Renal pelvis (tissue), 4 donors: ENCODE data around the gene GTF3C6. TPM values are rescaled to one million over a fixed set of nuclear protein-coding genes. Genes with fewer than 3 reads are reported as not detected.
"Not testable (repeated sequence)": the region's sequence is repeated elsewhere in the genome, so short reads cannot be mapped to it uniquely, and the experiment has no call there.

Source experiments
- DNase-seq: peaks from one replicate; pipeline ENCODE4 v3.0.0-alpha.2; 2013
- polyA plus RNA-seq, 3 donors: library from polyadenylated mRNA; unstranded; fragments of 120-200 nt; gene quantifications; one replicate each; pipeline ENCODE4 v1.2.1, GENCODE V29; 2013; ENCODE audit not compliant: insufficient read length in 3 of 3

Gene GTF3C6
- polyA plus RNA-seq, 3 donors: 81.2 to 96.4 (median 81.5) TPM

DNA sequence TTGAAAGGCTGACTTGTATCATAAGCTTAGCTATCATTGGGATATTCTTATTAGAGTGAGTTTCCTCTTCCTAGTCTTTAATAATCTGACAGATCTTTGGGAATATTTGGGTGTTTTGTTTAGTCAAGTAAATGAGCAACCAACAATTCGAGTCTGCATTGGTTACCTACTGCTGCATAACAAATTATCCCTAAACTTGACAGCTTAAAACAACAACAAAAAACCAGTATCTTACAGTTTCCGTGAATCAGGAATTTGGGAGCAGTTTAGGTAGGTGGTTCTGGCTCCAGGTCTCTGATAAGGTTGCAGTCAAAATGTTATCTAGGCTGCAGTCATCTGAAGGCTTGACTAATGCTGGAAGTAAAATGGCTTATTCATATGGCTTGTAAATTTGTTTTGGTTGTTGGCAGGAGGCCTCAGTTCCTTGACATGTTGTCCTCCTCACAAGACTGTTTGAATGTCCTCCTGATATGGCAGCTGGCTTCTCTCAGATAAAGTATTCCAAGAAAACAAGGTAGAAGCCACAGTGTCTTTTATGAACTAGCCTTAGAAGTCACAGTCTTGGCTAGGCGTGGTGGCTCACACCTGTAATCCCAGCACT is 7.2 kb downstream of the GTF3C6 start:
- DNase-seq: no peak

DNA sequence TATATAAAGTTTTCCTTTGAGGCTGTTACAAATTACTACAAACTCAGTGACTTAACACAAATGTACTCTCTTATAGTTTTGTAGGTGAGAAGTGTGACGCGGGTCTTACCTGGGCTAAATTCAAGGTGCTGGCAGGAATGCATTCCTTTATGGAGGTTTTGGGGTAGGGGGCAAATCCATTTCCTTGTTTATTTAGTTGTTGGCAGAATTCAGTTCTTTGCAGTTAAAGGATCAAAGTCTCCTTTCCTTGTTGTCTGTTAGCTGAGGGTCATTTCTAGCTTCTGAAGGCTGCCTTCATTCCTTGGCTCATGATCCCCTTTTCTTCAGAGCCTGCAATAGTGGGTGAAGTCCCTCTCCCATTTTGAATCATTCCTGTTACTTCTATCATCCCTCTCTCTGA is 10.2 kb downstream of the GTF3C6 start:
- DNase-seq: not testable (repeated sequence)

- no peak for DNase-seq
Observed at GRCh38 chr6:110971468-110971867, 13.0 kb downstream of the GTF3C6 start.

DNA sequence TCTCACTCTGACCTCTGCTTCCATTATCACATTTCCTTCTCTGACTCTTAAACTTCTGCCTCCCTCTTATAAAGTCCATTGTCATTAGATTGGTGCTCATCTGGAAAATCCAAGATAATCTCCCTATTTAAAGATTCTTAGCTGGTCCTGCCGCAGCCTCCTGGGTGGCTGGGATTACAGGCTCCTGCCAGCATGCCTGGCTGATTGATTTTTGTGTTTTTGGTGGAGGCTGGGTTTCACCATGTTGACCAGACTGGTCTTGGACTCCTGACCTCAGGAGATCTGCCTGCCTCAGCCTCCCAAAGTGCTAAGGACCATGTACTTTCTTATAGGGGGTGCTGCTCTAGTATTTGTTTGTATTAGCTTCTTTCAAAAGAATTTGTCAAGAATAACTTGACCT is 18.1 kb downstream of the GTF3C6 start:
- DNase-seq: no peak

DNA sequence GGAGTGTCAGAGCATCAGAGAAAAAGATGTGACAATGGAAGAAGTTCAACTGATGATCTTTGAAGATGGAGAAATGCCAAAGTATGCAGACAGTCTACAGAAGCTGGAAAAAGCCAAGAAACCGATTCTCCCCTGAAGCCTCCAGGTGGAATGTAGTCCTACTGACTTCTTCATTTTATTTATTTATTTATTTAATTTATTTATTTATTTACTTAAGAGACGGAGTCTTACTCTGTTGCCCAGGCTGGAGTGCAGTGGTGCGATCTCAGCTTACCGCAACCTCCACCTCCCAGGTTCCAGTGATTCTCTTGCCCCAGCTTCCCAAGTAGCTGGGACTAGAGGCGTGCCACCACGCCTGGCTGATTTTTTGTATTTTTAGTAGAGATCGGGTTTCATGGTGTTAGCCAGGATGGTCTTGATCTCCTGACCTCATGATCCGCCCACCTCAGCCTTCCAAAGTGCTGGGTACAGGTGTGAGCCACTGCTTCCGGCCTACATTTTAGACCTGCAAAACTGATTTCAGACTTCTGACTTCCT is 21.1 kb downstream of the GTF3C6 start:
- no peak for DNase-seq

DNA sequence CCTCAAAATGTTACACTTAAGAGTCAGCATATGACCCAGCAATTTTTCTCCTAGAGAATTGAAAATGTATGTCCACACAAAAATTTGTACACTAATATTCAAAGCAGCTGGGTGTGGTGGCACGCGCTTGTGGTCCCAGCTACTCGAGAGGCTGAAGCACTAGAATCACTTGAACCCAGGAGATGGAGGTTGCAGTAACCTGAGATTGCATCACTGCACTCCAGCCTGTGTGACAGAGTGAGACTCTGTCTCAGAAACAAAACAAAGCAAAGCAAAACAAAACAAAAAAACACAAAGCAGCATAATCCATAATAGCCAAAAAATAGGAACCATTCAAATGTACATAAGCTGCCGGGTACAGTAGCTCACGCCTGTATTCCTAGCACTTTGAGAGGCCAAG is 21.7 kb downstream of the GTF3C6 start:
- no peak for DNase-seq

DNA sequence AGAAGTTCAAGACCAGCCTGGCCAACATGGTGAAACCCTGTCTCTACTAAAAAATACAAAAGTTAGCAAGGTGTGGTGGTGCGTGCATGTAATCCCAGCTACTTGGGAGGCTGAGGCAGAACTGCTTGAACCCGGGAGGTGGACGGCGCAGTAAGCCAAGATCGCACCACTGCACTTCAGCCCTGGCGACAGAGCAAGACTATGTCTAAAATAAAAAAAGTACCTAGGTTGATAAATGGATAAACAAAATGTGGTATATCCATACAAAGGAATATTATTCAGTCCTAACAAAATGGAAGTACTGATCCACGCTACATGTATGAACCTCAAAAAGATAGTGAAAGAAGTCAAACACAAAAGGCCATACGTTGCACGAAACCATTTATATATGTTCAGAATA is 22.1 kb downstream of the GTF3C6 start:
- DNase-seq: no peak

GRCh38 chr6:110981202-110981600 is 22.7 kb downstream of the GTF3C6 start:
- DNase-seq: no peak

DNA sequence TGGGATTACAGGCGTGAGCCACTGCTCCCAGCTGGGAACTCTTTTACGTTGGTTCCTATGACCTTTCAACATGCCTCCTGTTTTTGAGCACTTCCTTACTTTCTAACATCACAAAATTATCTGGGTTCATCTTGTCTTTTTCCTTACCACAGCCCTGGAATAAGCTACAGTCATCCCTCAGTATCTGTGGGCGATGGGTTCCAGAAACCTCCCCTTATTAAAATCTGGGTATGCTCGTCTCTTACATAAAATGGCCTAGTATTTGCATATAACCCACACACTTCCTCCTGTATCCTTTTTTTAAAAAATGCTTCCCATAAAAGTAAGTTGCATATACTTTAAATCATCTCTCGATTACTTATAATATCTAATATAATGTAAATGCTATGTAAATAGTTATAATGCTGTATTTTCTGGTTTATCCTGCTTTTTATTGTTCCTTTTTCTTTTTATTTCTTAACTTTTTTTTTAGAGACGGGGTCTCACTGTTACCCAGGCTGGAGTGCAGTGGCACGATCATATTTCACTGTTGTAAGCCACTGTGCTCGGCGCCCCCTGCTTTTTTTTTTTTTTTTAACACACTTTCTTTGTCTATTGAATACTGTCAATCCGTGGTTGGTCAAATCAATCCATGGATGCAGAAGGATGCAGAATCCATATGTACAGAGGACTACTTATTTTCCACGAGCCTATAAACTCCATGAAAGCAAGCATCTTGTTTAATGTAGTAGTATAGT is 32.5 kb downstream of the GTF3C6 start:
- no peak for DNase-seq

GRCh38 chr6:110996691-110997090 is 38.2 kb downstream of the GTF3C6 start:
- DNase-seq: no peak

- DNase-seq: no peak
Observed at GRCh38 chr6:110999634-111000270, 41.2 kb downstream of the GTF3C6 start.

GRCh38 chr6:111002350-111002749 is 43.8 kb downstream of the GTF3C6 start:
- no peak for DNase-seq

- DNase-seq: no peak
Observed at GRCh38 chr6:111011360-111012142, 53.0 kb downstream of the GTF3C6 start.

DNA sequence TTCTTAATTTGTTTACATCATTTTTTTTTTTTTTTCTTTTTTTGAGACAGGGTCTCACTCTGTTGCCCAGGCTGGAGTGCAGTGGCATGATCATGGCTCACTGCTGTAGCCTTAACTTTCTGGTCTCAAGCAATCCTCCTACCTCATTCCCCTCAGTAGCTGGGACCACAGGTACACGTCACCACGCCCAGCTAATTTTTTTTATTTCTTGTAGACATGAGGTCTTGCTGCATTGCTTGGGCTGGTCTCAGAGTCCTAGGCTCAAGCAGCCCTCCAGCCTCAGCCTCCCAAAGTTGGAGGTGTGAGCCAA is 53.6 kb downstream of the GTF3C6 start:
- no peak for DNase-seq

DNA sequence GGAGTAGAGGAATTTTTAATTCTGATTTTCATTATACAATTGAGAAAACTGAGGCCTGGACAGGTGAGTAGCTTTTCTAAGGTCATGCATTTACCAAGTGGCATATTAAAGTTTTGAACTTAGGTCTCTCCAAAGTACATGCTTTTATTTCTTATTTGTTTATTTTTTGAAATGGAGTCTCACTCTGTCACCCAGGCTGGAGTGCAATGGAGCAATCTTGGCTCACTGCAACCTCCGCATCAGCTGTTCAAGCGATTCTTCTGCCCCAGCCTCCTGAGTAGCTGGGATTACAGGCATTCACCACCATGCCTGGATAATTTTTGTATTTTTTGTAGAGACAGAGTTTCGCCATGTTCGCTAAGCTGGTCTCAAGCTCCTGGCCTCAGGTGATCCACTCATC is 54.0 kb downstream of the GTF3C6 start:
- DNase-seq: not testable (repeated sequence)

GRCh38 chr6:111013144-111013915 is 54.8 kb downstream of the GTF3C6 start:
- no peak for DNase-seq

- DNase-seq: no peak
Observed at GRCh38 chr6:111015389-111016124, 57.1 kb downstream of the GTF3C6 start.

DNA sequence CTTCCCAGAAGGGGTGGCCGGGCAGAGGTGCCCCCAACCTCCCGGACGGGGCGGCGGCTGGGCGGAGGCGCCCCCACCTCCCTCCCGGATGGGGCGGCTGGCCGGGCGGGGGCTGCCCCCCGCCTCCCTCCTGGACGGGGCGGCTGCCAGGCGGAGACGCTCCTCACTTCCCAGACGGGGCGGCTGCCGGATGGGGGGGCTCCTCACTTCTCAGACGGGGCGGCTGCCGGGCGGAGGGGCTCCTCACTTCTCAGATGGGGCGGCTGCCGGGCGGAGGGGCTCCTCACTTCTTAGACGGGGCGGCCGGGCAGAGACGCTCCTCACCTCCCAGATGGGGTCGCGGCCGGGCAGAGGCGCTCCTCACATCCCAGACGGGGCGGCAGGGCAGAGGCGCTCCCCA is 58.7 kb downstream of the GTF3C6 start:
- DNase-seq: not testable (repeated sequence)
